ENCODE measurements around the gene MKNK2. TPM values are rescaled to one million over a fixed set of nuclear protein-coding genes. Genes with fewer than 3 reads are reported as not detected.

MKNK2 gene
- total RNA-seq, 1 donor from 2014 or later: 314 TPM

DNA sequence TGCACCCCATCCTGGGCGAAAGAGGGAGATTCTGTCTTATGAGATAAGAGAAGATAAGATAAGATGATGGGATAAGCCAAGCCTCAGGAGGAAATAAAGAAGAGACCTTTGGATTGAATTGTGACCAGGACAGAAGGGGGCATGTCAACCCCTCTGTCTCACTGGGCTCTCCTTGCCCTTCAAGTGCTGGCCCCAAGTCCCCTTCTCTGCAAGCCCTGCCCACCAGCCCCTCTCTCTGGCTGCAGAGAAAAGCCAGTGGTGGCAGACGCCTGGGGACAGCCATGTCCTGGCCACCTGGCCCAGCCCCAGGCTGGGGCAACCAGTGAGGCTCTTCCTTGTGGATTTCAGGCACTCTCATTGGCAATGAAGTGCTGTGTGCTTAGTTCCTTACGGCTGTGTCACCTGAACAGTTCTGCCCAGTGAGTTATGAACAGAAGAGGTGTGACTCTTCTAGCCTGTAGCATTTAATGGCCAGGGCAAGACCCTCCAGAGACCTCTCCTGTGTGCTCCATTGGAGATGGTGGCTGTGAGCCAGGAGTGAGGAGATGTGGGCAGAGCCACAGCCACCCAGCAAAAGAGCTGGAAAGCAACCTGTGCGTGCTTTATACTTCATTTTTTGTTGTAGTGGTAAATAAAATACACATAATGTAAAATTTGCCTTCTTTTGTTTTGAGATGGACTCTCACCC is 29.4 kb downstream of the MKNK2 start:
- intact Hi-C loops (cut with DNase I): no loop called here
- H3K9me3 ChIP-seq: no peaks in the 10 kb centered on the region
- no peak overlapping the region for H3K4me3 ChIP-seq
- peaks cover under 1% of the 10 kb centered on the region for H3K4me1 ChIP-seq
- no peaks in the 10 kb centered on the region for H3K36me3 ChIP-seq
- ATAC-seq (peak; percentile 54), DNase-seq (no peak)
- no peaks in the 10 kb centered on the region for H3K27me3 ChIP-seq
- TF ChIP-seq, protein P1, sequence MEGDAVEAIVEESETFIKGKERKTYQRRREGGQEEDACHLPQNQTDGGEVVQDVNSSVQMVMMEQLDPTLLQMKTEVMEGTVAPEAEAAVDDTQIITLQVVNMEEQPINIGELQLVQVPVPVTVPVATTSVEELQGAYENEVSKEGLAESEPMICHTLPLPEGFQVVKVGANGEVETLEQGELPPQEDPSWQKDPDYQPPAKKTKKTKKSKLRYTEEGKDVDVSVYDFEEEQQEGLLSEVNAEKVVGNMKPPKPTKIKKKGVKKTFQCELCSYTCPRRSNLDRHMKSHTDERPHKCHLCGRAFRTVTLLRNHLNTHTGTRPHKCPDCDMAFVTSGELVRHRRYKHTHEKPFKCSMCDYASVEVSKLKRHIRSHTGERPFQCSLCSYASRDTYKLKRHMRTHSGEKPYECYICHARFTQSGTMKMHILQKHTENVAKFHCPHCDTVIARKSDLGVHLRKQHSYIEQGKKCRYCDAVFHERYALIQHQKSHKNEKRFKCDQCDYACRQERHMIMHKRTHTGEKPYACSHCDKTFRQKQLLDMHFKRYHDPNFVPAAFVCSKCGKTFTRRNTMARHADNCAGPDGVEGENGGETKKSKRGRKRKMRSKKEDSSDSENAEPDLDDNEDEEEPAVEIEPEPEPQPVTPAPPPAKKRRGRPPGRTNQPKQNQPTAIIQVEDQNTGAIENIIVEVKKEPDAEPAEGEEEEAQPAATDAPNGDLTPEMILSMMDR (IDR thresholded peaks at IDR 0.05): no peak
- no peak overlapping the region for H3K27ac ChIP-seq

DNA sequence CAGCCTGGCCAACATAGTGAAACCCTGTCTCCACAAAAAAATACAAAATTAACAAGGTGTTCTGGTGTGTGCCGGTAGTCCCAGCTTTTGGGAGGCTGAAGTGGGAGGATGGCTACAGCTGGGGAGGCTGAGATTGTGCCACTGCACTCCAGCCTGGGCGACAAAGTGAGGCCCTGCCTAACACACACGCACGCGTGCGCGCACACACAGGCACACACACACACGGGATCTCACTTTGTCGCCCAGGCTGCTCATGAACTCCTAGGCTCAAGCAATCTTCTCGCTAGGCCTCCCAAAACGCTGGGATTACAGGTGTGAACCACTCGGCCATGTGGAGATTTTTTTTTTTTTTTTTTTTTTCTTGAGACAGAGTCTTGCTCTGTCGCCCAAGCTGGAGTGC is 32.3 kb downstream of the MKNK2 start:
- intact Hi-C loops (cut with DNase I): loop anchor here (5.0 kb wide), 1 partner anchor 49 kb away; no protein-coding TSS in a partner anchor
- TF ChIP-seq, protein P1 (IDR thresholded peaks at IDR 0.05): no peak
- Histone ChIP-seq H3K27me3 (no peaks in the 10 kb centered on the region), H3K4me1 (peaks cover 5% of the 10 kb centered on the region), H3K4me3 (no peak overlapping the region), H3K27ac (no peak overlapping the region), H3K9me3 (no peaks in the 10 kb centered on the region), H3K36me3 (no peaks in the 10 kb centered on the region)
- DNase-seq: no peak
- no peak for ATAC-seq

DNA sequence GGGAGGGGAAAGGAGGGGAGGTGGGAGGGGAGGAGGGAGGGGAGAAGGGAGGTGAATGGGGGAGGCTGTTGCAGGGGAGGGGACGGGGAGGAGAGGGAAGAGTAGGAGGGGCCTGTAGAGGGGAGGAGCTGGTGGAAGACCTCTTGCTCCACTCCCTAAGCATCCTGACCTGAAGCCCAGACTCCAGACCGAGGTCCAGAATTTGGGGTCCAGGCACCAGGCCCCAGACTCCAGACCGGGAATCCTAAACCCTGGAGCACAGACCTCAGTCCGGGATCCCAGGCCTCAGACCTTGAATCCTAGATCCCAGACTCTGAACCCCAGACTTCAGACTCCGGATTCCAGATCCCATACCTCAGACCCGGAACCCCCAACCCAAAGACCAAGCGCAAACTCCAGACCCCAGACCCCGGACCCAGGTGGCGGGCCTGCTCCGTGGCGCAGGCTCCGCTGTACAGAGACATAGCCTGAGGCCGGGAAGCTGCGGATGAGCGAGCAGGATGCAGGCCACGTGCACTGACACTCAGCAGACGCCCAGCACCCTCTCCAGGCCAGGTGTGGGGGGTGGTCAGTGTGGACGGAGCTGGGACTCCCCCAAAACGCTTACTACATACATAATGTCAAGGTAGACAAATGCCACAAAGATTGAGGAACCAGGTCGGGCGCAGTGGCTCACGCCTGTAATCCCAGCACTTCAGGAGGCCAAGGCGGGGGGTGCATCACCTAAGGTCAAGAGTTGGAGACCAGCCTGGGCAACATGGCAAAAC is 34.8 kb downstream of the MKNK2 start:
- peak overlapping the region; percentile 20 for H3K4me3 ChIP-seq
- TF ChIP-seq, protein P1 (IDR thresholded peaks at IDR 0.05): no peak
- intact Hi-C loops (cut with DNase I): loop anchor here (5.0 kb wide), 1 partner anchor 51 kb away; no protein-coding TSS in a partner anchor
- peak; percentile 85 for ATAC-seq
- H3K4me1 ChIP-seq: peaks cover 5% of the 10 kb centered on the region
- H3K9me3 ChIP-seq: no peaks in the 10 kb centered on the region
- no peaks in the 10 kb centered on the region for H3K36me3 ChIP-seq
- no peak for DNase-seq
- no peak overlapping the region for H3K27ac ChIP-seq
- H3K27me3 ChIP-seq: no peaks in the 10 kb centered on the region

DNA sequence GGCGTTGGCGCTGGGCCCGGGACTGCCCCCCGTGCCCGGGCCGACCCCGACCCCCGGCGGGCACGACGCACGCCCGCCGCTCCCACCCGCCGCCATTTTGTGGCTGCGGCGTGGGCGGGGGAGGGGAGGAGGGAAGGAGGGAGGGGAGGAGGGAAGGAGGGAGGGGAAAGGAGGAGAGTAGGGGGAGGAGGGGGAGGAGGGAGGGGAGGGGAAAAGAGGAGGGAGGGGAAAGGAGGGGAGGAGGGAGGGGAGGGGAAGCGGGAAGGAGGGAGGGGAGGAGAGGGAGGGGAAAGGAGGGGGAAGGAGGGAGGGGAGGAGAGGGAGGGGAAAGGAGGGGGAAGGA is 35.5 kb downstream of the MKNK2 start, which contains the start of gene BTBD2:
Gene BTBD2, minus strand, starts transcription at position 107 of the 343 bp plus-strand sequence. Its CDS starts 11 bp downstream, at position 96.
- peak; percentile 45 for ATAC-seq
- Histone ChIP-seq H3K27ac (peak within 1 kb of the TSS; percentile 47), H3K27me3 (no peaks in the 10 kb centered on the region), H3K4me1 (peaks cover 5% of the 10 kb centered on the region), H3K9me3 (no peaks in the 10 kb centered on the region), H3K36me3 (no peaks in the 10 kb centered on the region), H3K4me3 (peak within 1 kb of the TSS; percentile 59)
- TF ChIP-seq, protein P1 (IDR thresholded peaks at IDR 0.05): no peak
- DNase-seq: no peak
- intact Hi-C loops (cut with DNase I): loop anchor here (5.0 kb wide), 1 partner anchor 52 kb away; no protein-coding TSS in a partner anchor

DNA sequence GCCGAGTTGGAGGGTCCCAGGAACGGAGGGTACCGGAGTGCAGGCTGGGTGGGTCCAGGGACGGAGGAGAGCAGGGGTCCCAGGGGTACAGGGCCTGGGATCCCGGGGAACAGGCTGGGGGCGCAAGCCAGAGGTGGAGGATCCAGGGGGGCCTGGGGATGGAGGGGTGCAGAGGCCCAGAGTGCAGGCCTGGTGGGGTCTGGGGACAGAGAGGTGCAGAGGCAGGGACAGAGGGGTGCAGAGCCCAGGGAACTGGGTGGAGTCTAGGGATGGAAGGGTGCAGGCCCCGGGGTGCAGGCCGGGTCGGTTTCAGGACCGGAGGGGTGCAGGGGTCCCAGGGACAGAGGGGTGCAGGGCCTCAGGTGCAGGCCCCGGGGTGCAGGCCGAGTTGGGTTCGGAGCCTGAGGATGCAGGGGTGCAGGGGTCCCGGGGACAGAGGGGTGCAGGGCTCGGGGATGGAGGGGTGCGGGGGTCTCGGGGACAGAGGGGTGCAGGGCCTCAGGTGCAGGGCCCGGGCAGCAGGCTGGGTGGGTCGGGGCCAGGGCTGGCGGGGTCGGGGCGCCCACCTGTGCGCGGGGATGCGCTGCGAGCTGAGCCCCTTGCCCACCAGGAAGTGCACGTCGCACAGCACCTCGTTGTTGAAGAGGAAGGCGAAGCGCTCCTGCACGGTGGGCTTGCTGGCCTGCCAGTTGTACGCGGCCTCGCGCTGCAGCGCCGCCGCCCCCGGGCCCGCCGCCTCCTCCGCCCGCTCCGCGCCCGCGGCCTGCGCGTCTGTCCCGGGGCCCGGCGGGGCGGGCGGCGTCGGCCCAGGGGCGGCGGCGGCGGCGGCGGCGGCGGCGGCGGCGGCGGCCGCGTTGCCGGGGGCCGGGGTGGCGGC is 36.1 kb downstream of the MKNK2 start:
- Histone ChIP-seq H3K4me3 (peak overlapping the region; percentile 59), H3K4me1 (peaks cover 5% of the 10 kb centered on the region), H3K27ac (peak overlapping the region; percentile 47), H3K27me3 (no peaks in the 10 kb centered on the region), H3K9me3 (no peaks in the 10 kb centered on the region), H3K36me3 (no peaks in the 10 kb centered on the region)
- no peak for DNase-seq
- peak; percentile 9 for ATAC-seq
- TF ChIP-seq, protein P1 (IDR thresholded peaks at IDR 0.05): no peak
- intact Hi-C loops (cut with DNase I): loop anchor here (5.0 kb wide), 1 partner anchor 52 kb away; no protein-coding TSS in a partner anchor
